Eye (tissue), 1 donor: Measurements from ENCODE around the gene BCL11A.

Experiments used
- DNase-seq: peaks from one replicate; pipeline ENCODE4 v3.0.0-alpha.2; 2015

BCL11A gene

DNA sequence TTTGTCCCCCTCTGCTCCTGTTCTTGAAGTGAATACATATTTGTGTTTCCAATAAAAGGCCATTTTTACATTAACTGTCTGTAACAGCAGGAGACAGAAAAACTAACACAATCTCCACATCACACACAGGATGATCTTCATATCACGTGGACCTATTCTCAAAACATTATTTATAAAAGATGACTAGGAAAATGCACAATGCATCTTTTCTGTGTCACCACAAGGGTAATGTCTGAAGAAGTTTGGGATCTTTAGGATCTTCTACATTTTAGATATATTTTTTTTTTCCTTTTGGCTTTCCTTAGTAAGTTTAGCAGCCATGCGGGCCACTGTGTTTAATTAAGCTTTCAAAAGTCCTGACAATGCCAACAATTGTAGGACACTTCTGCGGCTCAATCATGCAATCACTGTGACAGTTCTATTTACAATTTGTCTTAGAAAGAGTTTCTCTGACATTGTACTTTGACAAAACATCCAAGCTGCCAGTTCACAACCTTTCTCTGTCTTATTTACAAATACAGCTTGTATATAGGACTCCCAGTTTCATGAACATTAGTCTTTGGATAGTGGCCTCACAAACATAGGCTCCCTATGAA, 12.3 kb downstream of the BCL11A start:
- peak; percentile 59 for DNase-seq

DNA sequence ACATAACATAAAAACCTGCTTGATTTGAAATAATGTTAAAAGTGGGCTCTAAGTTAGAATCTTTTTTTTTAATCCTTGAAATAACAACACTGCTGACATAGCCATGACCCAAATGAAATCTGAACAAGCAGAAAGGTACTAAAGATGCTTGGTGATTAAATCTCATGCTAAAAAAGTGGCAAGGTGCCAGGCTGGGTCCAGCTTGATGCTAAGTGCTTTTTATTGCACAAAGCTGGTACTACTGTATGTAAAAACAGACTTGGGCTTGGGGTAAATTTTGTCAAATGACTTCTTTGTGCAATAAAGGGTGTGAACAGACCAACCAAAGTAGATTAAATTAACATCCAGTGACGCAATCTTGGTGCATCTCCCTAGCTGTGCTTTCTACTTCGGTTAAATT, 13.4 kb downstream of the BCL11A start:
- DNase-seq = peak; percentile 51

DNA sequence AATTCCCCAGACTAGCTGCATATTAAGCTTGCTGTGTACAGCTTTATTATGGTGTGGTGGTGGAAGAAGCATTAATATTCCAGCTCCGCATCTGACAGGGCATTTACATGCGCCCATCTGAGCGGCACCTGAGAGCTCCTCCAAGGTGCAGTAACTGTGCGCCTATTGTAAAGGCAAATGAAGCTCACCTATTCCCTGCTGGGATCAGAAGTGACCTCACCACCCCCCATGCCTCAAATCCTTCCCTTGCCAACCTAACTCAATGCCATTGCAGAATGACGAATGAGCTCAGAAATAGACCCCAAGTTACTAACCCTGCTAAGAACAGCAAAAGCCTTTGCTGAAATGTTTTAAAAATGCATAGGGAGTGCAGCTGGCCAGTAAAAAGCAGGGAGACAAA, 14.3 kb downstream of the BCL11A start:
- no peak for DNase-seq

DNA sequence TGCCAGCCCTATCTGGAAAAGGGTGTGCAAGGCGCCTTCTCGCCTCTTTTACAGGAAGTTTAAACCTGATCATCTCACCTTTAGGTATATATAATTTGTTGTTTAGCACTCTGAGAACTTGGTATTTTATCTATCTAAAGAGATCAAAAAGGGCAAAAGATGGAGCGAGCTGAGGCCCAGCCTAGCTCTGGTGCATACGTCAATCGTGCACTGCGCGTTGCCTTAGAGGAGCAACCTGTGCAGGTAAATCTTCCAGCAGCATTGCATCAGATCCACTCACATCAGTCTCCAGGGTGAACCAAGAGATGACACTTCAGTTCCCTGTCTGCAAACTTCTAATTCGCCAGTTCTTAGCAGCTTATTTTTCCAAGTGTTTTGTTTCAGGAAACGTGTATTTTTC, 15.4 kb downstream of the BCL11A start:
- no peak for DNase-seq

DNA sequence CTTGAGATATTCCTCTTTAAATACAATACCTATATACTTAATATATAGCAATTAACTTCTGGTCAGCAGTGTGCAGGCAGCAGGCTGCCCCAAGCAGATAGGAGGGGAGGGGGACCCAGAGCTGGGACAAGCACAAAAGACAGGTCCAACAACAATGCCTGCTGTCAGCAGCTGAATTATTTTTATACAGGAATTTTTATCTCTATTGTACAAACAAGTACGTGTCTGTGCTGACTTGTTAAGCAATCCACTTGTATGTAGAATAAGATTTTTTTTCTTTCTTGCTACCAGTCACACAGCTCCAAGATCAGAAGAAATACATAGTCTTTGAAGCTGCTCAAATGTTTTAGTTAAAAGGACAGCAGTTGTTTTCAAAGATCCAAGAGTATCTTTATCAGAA, 16.7 kb downstream of the BCL11A start:
- peak; percentile 38 for DNase-seq

DNA sequence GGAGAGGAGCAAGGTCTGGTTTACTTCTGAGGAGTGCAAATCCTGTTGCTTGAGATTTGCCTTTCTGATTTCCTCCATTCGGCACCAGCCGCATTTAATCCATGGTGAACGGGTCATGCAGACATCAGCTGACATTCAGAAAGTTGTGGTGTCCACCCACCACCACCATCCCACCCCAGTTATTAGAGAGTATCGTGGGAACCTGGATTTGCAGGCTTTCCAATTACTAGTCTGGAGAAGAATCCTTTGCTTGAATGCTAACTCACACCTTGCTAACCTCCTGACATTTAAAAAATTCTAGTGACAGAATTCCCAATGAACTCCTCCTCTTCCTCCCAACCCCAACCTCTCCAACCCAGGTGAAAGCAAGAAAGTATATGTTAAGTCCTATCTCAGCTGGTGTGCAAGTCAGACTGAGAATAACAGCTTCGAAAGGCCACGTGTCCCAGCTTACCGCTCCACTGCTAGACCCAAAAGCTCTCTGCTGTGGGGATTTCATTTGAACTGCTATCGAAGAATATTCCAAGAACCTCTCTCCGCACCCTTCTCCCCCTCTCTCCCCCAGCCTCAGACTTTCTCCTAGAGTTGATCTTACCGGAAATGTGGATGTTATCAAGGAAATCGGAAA, 17.7 kb downstream of the BCL11A start:
- peak; percentile 38 for DNase-seq

DNA sequence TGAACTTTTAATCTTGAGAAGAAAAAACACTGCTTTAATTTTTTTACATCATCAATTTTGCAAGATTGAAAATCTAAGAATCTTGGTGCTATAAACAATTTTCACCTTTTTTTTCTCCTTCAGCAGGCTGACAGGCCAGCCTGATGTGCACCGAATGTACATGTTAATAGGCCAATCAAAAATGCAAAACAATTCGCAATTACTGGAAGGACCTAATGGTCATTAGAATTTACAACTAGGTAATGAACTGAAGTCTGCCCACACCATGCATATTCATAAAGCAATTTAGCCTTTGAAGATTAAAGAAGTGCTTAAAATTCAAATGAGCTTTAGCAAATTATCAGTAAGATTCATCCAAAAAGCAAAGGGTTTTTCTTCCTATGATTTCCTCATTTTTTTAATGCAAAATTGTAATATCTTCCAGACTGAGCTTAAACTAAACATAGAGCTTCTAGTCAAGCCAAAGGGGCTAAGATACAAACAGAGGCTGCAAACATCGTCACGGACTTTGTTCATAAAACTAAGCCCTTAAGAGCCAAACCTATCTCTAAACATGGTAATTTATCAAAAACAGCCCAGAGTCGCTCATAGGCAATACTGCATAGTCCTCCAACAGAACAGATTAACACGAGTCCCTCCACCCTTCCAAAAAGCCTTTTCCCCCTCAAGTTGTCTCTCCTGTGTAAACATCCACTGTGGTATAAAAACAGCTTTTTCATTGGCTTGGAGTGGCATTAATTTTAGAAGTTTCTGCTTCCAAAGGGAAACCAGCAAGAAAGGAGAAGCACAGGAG, 18.4 kb downstream of the BCL11A start:
- peak; percentile 29 for DNase-seq

DNA sequence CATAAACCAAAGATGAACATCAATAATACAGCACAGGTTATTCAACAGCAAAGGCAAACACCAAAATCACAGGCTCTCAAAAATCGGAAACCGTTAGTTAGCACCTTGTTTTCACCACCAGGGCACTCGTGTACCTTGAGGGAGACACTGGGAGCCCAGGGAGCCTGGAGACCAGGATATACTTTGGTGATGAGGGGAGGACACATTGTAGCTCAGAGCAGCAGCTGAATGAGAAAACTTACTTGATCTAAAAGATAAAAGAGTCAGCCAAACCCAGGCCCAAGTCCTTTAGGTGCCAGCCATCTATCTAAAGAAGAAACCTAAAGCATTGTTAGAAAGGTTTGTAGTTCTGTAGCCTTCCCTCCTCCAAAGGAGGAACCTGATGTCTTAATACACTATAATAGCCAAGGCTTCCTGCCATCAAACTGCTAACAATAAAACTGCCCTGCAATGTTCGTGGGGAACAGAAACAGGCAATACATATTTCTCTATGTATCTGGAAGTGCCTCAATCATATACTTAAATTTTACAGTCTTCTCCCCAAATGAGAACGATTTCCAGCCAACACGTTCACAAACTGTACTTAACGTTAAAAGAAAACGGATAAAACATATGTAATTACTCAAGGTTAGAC, 19.3 kb downstream of the BCL11A start:
- peak; percentile 30 for DNase-seq

DNA sequence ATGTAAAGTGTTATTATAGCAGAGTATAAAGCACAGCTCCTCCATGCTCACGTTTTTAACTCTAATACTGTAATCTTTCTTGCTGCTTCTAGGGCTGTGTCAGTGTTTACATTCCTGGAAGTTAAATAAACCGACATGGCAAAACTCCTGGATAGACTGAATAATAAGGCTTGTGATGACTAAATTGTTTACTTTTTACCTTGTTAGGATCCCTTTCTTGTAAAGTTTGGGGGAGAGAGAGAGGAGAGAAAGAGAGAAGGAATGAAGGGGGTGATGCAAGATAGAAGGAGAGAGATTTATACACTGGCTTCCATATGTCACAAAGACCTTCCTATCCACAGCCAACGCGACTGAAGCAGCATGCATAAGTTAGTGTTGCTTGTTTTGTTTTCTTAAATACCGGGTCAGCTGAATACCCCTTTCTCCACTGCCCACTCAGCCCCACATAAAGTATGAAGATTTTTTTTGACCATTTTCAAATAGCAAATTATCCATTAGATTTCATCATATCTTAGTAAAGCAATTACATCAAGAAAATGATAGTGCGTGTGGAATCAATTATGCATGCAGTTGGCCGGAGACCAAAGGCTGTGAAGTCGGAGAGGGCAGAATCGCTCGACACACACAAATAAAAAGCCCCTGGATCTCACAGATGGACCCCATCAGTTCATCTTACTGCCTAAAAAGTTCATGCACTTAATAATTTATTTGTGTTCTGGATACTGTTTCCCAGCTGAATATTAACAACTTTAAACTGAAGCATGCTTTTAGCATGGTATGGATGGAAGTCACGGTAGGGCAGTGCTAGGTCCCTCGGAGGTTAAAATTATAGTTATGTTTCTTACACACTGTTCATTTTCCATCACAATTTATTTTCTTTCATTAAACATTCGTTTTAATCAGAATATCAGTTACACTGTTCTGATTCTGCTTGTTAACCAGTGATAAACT, 20.1 kb downstream of the BCL11A start:
- peak; percentile 78 for DNase-seq

DNA sequence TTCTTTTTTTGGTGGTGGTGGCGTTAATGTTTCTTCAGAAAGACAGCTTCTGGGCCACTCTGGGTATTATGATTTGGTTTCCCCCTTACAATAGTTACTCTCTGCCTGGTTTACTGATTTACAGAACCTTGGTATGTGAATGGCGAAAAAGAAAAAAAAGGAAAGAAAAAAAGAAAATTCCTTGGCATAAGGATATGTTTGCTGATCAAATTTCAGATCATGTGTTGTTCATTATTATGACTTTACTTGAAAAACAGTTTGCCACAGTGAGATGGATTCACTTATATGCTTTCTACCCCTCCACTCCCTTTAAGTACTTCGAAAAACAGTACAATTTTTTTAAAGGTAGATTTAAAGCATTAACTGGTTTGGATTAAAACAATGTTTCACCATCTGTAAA, 21.0 kb downstream of the BCL11A start:
- peak; percentile 66 for DNase-seq

DNA sequence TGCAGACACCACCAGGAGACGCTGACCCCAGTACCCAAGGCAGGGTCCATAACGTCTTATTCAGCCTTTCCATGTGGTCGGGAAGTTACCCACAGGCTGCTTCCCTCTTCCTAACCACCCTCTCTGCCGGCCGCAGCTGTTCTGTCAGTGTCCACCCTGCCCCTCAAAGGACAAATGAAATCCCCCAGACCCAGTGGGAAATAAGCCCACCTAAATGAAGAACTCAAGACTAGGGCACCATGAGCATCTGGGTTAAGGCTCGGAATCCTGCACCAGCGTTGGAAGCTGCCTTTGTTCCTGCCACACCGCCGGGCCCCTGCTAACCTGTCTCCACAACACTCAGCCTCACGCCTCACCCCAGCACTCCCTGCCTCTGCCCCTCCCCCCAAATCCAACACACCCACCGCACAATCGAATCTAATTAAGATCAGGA, 21.7 kb downstream of the BCL11A start:
- peak; percentile 71 for DNase-seq

DNA sequence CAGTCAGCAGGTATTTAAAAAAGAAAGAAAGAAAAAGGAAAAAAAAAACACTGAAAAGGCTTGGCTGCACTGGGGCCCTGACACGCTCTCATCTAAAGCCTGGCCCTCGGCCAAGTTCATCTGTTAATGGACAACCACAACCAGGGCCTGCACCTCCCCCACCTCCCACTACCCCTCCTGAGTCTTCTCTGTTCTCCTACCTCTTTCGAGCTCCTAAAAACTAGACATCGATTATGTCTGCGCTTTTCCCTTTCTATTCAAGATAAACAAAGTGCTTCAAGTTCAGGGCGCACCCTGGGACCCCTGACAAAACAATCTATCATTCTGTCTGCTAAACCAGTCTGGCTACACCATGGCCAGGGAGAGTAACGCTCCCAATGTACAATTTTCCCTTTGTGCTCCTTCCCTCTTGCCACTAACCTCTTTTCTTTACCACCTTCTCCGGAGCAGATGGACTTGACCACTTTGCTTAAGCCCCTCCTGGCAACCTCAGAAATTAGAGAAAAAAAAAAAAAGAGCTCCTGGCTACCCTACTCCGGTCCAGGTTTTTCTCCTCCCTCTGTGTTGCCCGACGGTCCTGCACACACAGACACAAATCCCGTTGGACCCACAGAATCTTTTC, 22.7 kb downstream of the BCL11A start:
- peak; percentile 87 for DNase-seq

DNA sequence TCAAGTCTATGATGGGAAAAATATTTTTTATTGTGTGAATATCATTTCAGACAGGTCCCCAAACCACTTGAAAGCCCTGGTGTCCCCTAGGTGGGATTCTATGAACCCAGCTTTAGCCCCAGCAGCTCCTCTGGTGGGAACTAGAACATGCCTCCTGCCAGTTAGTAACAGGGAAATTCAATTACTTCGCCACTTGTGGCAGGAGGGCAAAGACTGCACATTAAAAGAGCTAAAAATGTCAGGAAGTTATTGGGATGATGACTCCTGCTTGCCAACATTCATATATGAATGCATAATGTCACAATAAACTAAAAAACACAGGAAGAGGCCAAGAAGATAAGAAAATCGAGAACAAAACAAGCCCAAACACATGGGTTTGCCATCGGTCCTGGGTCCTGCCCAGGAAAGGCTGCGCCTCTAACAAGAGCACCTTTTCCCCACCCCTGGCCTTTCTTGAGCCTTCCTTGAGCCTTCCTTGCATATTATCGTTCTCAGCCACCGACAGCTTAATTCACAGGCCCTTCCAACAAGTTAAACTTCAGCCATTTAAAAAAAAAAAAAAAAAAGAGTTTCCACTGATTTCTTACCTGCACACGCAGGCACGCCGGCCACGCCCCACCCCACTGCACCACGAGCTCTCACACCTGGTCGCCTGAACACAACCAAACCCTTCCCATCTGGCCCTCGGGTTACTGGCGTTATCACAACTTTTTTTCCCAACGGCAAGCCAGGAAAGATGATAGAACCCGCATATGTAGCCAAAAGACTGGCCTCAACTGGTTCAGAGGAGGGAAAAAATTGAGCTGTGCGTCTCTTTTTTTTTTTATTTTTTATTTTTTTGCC, 23.4 kb downstream of the BCL11A start:
- peak; percentile 20 for DNase-seq

DNA sequence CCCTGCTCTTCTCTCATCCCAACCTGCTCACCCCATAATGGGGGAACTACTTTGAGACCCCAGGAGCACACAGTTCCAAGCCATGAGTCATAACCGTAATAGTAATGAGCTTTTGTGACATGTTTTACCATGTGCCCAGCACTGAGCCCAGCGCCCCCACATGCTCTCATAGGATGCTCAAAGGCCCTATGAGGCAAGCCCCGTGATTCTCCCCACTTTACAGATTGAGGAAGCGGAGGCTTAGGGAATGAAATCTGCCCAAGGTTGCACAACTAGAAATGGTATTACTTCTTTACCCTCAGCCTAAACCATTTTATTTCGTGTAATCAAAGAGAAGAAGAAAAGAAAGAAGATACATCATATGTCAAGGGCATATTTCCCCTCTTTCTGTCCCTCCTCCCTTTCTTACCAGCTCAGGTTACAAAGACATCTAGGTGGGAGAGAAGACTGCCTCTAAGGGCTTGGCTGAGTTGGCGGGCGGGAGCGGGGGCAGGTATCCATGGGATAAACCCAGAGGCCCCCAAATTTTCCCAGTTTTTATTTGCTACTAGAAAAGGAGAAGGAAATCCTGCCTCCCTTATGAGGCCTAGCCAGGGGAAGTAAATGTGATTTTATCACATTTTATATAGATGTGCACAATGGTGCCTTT, 24.2 kb downstream of the BCL11A start:
- peak; percentile 9 for DNase-seq

DNA sequence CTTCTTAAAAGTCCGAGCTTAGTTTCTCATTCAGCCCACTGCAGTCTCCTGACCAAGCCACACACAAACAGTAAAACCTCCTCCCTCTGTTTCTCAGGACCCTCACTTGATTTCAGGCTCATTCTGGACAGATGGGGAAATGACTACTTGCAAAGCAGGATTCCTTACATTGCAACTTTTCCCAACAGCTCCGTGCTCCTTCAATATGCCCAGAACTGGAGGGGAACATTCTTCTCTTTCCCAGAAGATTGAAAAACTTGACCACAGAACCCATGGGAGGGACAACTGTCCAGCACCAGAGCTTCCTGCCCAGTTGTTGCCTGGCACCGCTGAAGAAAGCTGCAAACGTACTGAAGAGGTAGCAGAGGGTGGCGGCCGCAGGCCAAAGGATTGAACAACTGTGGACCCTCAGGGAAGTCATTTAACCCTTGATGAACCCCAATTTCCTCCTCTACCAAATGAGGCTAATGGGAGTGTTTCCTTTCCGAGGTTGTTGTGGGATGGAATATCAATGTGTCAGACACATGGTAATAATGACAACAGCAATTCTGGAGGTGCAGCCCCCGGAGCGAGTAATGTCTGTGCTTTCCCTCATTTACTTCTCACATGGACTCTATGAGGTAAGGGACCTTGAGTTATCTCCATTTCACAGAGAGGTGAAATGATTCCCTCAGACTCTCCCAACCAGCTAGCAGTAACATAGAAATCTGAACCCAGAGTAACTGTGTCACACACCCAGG, 25.0 kb downstream of the BCL11A start:
- peak; percentile 3 for DNase-seq

DNA sequence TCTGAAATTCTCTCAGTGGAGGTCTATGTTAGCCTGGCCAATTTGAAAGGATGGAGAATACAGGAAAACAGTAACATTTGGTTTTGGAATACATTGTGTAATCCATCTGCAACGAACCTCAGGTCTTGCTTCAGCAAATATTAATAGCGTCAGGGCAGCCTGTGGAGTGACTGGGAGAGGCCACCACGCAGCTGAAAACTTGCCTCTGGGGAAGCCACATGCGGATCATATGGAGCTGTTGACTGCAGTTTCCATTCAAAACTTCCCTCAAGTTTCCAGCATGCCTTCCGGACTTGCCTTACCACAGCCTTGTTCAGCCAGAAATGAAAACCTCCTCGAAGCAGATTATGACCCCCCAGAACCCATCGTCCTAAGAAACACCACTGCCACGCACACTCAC, 25.7 kb downstream of the BCL11A start:
- DNase-seq = peak; percentile 9

DNA sequence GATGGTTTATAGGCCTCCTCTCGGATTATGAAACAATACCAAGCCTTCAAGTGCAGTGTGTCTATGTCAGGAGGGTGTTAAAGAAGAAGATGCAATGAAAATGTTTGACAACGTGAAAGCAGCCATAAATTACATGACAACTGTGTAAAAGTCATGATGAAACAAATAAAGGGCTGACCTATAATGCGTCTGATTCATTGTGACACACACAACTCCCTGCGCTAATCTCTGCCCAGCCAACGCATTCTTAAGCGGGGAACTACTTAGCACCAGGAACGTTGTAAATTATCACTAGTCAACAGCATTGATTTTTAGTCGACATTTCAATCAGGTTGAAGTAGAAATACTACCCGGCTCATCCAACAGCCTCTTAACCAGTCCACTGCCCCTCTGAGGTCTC, 26.8 kb downstream of the BCL11A start:
- DNase-seq = no peak

DNA sequence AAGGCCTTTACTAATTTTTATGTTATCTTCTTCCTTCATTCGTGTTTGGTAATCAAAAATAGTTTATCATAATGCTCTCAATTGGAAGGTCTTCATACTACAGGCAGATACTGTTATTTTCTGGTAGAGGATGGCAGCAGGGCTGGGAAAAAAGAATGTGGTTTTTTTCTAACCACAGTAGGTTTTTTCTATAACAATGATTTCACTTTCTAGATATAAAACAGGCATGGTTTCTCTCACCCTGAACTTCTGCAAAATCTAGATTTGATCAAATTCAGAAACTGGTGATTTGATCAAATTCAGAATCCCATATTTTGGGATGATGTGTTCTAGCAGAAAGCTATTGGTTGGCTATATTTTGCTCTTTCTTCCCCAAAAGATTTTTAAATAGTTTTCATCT, 27.6 kb downstream of the BCL11A start:
- DNase-seq = no peak

DNA sequence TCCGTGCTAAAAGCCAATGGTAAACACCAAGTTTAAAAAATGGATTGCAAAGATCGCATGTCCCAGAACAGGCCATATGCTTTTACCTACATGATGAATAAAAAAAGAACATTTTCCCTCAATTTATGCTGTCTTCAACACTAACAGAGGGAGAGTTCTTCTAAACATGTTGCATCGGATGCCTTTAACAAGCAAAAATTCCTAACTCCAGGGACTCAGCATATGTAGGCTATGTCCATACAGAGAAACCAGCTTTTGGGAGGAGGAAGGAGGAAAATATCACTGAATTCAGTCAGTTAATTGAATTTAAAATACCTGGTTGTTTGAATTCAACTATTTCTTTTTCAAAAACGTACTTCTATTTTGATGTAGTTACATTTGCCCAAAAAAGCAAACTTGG, 28.6 kb downstream of the BCL11A start:
- DNase-seq = no peak

DNA sequence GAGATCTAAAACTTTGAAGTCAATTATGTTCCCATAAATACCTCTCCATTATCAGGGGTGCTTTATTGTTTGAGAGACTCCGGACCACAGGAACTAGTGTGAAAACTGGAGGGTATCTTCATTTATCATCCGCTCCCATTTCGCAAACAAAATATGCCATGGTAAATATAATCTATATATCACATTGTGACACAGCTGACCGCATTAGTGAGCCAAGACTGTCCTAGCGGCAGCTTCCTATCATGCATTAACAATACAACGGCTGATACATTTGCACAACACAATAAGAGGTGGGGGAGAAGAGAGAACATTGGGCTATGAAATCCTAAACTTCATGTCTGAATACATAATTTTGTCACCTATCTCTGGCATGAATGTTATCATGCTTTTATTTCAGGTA, 29.5 kb downstream of the BCL11A start:
- DNase-seq = no peak
